ENCODE results near the gene FAM168B.

The FAM168B gene

DNA sequence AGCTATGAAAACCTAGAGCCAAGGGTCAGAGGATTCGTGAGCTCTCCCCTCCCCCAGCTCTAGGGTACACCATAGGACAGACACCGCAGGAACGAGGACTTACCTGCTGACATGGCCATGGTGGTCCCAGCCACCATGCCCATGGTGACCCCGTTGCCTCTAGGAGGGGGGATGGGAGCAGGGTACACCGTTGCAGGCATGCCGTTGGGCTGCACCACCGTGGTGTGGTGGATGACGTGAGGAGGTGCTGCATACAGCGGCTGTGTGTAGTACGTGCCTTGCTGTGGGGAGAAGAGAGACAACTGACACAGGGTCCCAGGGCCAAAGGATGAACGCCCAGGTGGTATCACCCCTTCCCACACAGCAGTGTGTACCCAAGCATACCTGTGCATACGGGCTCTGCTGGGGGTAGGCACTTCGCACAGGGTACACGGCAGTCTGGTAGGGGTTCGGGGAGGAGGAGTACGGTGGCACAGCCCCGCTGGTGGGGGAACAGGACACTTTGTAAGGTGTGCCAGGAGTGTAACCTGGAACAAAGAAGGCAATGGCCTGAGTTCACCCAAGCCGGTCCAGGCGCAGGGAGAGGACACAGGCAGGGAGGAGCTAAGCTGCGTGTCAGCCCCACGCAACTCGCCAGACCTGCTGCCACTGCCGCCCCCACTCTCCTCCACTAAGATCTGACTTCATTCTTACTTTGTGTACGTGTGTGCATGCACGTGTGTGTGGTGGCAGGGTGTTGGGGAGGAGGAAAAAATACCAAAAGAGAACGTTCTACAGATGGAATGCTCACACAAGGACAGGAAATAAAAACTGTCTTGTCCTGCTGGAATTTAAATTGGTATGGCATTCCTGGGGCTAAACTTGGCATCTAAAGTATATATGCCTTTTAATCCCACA lies 37.8 kb downstream of the FAM168B start:
- no peak for DNase-seq (ENCODE audit: low spot score)

DNA sequence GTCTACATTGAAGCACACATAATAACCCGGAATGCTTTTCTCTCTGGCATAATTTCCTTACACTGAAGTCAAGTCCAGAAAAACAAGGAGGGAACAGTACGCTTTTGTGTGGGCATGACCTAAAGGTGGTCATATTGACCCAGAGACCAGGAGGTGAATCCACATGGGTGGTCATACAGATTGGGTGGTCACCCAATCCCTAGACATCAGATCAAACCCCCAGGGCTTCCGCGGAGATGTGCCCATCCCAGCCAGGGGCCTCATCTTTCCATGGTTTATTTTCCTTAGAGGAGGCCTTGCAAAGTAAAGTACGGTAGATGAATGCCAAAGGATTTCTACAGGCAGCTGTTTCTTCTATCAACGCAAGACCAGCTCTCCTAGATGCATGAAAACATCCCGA lies 38.8 kb downstream of the FAM168B start:
- no peak for DNase-seq (ENCODE audit: low spot score)

DNA sequence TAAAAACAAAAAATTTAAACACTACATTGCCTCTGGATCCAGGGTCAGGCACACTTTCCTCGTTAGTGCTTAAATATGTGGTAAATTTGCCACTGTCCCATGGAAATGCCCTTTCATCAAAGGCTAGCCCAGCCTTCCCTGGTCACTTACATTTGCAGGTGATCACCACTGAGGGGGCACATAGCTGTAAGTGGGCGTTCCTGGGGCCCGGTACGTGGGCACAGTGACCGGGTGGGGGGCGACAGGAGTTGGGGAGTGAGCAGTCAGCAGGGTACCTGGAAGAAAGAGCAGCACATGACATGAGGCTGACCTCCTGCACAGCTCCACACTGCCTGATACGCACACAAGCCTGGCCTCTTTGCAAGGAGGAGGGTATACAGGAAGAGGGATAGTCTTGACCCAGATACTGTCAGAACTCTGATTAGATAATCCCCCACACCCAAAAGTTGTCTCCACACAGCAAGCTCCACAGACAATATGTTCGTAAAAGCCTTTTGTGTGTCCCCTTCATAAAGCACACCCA lies 40.5 kb downstream of the FAM168B start:
- no peak for DNase-seq (ENCODE audit: low spot score)

DNA sequence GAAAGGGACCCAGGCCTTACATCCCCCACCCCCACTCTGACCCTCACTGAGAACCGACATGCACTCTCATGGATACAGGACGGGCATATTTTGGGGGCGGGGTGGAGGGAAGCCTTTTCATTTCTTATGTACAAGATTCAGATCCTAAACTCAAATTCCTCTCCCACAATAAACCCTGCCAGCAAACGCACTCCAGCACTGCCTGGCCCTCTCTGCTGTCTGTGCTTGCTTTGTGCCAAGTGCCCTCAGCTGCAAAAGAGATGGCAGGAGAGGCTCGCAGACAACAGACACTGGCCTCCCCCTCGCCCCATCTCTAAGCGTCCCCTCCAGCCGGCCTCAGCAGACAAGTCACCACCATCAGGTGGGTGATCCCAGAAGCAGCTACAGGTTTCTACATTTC lies 42.4 kb downstream of the FAM168B start:
- no peak for DNase-seq (ENCODE audit: low spot score)

DNA sequence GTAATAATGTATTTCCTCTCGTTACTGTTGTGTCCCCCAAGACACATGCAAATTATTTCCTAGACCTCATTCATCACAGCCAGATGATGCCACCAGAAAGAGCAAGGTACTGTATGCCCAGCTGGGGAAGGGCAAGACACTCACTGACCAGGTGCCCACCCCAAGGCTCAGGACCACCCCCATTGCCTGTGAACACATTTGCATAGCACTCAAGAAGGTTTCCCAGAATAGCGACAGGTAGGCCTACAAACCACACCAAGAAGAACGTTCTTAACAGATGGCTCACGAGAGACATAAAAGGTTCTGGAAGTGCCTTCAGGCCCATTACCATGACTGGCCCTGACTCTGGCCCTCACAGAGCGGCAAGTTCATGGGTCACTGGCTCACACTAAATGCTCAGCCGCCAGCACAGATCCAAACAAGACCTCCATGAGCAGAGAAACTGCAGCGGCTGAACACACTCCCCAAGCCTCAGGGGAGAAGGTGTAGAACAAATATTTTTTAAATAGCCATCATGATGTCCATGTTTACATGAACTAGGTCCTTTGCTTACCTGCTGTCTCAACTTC lies 44.0 kb downstream of the FAM168B start:
- DNase-seq (ENCODE audit: low spot score): no peak

DNA sequence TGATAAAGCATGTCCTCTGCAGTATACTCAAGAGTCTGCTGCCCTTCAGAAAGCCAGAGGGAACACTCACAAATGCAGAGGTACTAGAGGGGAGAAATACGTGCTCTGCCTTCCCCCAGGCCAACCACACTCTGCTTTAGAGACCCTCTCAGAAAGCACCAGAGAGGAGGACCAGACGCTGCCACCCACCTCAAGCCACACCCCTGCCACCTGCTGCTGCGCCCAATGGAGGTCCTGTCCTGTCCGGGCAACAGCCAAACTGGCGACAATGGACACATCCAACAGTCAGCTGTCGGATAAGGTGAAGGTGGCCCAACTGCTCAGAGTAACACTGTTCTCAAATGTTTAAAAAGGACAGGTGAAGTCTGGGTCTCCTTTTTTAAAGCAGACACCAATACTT lies 44.6 kb downstream of the FAM168B start:
- DNase-seq (ENCODE audit: low spot score): no peak

DNA sequence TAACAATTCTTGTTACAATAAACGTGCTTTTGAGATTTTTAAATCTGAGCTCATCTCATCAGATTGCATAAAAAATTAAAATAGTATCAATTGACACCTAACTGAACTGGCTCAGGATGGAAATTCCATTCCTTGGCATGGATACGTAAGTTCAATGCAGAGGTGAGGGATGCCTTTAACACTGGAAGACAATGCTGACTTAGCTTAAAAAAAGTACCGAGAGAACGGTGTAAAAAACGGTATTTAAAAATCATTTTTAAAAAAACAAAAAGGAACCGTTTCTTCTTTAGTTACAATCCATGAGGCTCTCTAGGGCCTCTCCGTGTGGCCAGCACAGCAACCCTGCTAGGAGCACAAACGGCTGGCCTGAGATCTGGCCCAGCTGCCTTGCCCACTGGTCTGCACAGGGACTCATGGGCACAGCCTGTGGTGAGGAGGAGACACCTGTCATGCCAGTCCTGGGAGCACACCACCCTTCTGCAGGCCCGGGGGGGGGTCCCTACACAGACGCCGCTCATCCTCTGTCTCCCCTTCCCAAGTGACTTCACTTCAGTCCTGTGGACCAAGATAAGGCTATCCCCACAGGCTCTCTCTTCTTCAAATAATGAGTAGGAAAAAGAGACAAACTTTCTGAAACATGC lies 45.2 kb downstream of the FAM168B start:
- no peak for DNase-seq (ENCODE audit: low spot score)

DNA sequence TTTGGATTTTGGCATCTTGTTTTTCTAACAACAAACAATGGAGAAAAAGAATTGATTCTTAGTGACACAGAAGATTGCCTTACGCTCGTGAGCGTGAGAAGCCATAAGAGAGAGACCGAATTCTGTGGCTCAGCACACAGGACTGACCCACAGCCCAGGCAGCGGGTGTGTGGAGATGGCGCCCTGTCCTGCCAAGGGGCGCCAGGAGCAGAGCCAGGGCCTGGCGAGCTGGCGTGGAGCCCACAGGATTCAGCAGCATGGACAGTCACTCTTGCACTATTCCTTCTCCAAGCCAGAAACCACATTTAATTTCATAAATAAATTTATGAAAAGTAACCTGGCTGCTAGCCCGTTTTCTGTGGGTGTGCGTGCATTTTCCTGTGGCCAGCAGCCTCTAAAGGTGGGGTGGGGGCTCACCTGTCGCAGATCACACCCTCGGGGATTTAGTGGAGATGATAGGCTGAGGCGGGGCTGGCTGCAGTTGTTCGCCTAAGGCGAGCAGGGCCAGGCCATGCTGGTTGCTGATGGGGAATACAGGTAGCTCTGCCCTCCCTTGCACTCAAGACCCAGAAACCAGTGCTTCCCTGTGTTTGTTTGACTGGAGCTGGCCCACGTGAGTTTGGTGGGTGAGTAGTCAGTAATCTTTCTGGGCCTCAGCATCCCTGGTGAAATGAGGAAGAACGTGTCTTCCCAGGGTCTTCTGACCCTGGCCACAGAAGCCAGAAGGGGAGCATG lies 46.2 kb downstream of the FAM168B start:
- DNase-seq (ENCODE audit: low spot score): no peak

DNA sequence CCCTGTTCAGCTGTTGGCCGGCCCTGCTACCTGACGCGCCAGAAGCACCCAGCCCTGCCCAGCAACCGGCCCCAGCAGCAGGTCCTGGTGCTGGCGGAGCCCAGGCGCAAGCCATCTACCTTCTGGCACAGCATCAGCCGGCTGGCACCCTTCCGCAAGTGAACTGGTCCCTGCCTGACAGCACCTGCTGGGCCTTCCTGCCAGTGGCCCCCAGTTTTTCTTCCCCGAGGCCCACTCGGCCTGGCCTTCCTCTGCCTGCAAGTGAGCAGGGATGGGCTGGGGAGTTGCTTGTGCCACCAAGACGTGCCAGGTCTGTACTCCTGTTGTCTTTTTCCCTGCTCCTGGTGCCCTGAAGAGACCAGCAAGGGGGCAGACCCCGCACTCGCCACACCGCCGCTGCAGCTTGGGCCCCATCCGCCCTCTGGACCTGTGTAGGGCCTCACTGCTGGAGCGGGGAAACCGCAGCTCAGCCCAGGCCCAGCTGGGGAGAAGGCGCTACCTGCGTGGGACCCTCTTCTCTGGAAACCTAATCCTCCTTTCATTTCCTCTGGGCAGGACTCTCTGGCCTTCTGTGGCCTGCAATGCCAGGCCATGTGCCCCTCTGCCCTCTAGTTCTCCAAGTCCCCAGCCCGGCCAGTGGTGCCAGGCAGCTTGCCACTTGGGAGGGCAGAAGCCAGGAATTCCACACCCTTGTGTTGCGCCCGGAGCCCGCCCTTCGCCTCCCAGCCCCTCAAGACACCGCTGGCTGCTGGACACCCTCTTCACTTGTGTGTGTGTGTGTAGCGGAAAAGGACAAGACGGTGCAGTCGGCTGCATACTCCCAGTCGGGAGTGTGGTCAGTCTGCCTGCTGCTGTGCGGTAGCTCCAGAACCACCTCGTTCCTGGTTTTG lies 47.0 kb downstream of the FAM168B start:
- DNase-seq (ENCODE audit: low spot score): no peak

DNA sequence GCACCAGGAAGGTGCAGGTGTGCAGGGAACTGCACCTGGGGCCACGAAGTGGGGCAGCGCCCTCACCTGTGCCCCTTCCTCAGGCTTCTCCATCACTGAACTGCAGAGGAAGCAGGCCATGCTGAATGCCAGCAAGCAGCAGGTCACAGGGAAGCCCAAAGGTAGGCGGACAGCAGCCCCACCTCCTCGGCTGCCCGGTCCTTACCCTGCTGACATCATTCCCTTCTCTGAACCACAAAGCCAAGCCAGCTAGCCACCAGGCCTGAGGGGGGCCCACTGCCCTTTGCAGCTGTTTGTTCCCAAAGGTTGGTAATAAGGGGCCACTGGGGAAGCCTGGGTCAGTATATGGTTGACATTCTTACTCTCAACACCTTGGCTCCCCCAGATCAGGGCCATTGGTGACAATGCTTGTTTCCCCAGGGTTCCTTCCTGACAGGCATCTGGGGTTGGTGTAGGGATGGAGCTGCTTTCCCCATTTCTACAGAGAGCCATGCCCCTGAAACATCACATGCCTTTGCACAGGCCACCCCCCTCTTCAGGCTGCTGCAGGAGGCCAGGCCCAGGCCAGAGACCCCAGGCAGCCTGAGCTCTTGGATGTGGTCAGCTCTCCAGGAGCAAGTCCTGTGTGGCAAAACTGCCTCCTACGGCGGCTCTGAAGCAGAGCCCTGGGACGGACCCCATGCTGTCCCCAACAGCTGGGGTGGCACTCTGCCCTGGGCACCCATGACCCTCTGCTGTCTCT lies 47.8 kb downstream of the FAM168B start:
- no peak for DNase-seq (ENCODE audit: low spot score)

DNA sequence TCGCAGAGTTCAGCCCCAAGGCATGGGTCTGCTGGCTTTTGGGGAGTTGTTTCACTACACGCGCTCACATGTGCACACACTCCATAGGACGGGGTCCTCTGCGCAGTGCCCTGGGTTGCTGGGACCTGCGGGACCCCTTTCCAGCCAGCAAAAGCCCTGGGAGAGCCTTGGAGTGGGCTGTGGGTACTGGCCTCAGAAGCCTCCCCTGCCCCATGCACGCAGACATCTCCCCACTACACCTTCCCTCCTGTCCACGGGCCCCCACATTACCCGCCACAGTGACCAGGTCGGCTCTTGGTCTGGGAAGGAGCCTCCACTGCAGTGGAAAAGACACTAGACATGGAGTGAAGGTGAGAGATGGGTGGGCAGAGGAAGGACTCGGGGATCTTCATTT lies 48.5 kb downstream of the FAM168B start:
- DNase-seq (ENCODE audit: low spot score): no peak

DNA sequence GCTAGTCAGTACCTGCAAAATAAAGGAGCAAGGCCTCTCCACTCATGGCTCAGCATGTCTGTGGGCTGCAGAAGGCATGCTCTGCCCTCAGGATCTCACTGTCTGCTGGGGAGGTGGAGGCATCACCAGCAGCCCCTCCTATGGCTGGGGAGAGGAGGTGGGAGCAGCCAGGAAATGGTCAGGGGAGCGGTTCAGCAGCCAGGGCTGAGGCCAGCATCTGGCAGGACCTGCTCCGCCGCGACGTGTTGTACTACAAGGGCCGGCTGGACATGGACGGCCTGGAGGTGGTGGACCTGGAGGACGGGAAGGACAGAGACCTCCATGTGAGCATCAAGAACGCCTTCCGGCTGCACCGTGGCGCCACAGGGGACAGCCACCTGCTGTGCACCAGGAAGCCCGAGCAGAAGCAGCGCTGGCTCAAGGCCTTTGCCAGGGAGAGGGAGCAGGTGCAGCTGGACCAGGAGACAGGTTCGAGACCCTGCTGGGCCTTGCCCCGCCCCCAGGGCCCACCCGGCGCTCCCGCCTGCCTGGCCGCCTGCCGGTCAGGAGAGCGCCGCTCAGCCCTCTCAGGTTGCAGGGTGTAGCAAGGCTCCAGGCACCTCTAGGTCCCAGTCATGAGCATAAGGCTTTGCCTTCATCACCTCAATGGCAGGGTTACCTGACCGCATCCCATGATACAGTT lies 49.0 kb downstream of the FAM168B start:
- no peak for DNase-seq (ENCODE audit: low spot score)

DNA sequence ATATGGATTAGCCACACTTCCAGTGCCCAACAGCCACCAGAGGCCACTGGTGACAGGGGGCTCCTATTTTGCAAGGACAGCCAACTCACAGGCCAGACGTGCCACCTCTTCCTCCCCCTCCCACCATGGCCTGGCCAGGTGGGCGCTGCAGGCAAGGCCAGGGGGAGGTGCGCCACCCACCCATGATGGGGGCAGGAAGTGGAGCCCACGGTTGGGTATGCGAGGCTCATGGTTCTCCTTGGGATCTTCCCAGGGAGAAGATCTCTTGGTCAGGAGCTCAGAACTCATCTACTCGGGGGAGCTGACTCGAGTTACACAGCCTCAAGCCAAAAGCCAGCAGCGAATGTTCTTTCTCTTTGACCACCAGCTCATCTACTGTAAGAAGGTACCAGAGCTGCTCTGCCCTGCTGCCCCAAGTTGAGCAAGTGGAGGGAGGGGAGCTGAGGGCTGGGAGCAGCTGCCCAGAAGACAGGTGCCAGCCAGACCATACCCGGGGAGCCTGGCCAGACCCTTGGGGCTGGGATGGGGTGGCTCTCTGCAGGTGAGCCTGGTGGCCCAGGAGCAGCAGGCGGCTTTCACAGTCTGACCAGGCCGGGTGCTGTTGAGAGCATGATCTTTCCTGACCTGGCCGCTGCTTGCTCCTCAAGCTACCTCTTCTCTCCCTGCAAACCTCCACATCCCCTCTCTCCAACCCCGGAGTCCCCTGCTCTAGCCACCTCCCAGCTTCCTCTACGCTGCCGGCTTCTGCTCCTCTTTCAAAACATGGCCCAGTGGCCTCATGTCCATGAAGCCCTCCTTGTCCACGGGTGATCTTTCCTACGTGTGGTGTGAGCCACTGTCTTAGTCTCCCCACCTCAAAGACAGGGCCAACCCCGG lies 49.8 kb downstream of the FAM168B start:
- DNase-seq (ENCODE audit: low spot score): no peak

DNA sequence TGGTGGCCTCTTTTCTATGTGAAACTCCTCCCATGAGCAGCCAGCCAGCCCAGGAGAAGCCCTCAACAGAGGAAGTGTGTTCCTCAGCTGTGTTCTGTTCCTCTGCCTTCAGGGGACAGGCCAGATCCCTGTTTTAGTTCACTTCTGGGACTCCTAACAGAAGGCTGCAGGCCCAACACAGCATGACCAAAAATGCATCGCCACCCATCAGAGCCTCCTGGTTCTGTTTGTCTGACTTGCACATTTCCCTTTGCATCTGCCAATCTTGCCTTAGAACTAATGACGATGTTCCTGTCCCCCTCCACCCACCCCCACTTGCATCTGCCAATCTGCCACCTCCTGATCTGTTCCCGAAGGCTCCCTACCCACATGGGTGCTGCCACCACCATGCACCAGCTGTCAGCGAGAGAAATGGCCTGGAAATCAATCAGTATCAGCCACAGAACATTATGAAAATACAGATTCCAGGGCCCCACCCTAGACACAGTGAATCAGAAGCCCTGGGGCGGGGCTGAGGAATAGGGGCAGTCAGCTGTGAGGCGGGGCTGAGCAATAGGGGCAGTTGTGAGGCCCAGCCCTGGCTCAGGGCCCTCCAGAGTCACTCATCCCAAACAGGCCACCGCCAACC lies 51.0 kb downstream of the FAM168B start:
- DNase-seq (ENCODE audit: low spot score): no peak

DNA sequence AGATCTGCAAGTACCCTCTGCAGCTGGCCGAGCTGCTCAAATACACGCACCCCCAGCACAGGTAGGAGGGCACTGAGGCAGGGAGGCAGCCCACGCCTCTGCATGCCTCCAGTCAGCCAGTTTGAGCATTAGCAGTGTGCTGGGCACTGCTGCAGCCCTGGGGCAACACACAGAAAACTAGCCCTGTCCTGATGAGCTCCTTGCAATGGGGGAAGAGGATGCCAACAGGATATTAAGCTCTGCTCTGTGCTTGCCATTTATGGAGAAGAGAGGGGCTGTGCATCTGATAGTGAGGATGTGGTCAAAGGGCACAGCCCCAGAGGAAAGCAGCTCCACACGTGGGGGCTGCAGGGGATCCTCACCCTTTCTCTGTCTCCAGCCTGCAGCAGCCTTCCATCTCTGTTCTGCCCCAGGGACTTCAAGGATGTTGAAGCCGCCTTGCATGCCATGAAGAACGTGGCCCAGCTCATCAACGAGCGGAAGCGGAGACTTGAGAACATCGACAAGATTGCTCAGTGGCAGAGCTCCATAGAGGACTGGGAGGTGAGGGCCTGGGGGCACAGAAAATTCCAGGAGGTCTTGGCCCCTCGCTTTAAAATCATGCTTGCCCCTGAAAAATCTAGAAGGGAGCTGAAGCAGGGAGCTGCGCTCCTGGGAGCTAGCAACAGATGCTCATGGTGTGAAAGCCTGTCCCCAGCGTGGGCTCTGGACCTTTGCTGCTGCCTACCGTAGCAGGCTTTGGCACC lies 51.7 kb downstream of the FAM168B start:
- no peak for DNase-seq (ENCODE audit: low spot score)

DNA sequence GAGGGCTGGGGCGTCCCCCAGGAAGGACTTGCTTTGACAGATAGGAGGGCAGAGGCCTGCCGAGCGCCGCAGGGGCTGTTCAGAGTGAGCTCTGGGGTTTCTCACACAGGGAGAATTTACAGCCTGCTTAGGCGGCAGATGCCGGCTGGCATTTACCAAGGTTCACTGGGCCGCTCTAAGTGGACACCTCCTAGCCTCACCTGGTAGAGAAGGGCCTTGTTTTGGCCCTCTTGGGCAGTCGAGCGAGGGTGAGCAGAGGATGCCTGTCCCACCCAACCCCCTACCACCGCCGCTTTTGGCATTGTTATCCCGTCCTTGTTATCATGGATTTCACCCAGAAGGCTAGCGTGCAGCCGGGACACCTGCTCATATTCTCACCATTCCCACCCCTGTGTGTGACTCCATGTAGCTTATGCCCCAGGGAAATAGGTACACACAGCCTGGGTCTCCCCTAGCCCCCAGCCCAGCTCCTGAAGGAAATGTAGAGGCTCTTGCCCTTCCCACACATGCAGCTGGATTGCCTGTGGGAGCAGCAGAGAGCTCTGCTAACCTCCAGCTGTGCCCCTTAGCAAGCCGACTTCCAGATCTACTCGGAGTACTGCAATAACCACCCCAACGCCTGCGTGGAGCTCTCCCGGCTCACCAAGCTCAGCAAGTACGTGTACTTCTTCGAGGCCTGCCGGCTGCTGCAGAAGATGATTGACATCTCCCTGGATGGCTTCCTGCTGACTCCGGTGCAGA lies 52.4 kb downstream of the FAM168B start:
- DNase-seq (ENCODE audit: low spot score): no peak

All from SK-N-DZ (cell line).